Large intestine (tissue), 3 donors: ENCODE measurements around the gene SMOC2. TPM values are rescaled to one million over a fixed set of nuclear protein-coding genes. Genes with fewer than 3 reads are reported as not detected.

Experiments
- DNase-seq, 2 donors: peaks; one replicate each; pipeline versions ENCODE4 v3.0.0 to v3.0.0-alpha.2; 2013
- H3K27ac ChIP-seq: one replicate; pipeline ENCODE4 v1.5.1; 2013; ENCODE audit warnings: low read length
- H3K27me3 ChIP-seq: 2 replicates; pipeline ENCODE4 v1.6.1; 2013; ENCODE audit warnings: low read length; ENCODE audit not compliant: control insufficient read depth, insufficient read depth
- H3K36me3 ChIP-seq: 2 replicates; pipeline ENCODE4 v1.6.1; 2013; ENCODE audit warnings: low read length; ENCODE audit not compliant: control insufficient read depth, insufficient read depth
- H3K4me1 ChIP-seq: one replicate; pipeline ENCODE4 v1.6.1; 2013; ENCODE audit warnings: low read length; ENCODE audit not compliant: control insufficient read depth, insufficient read depth
- H3K4me3 ChIP-seq: one replicate; pipeline ENCODE4 v1.5.1; 2013; ENCODE audit warnings: low read length
- H3K9me3 ChIP-seq: one replicate; pipeline ENCODE4 v1.6.1; 2013; ENCODE audit warnings: mild to moderate bottlenecking, low read depth, low read length, moderate library complexity; ENCODE audit not compliant: control insufficient read depth
- WGBS: methylation state at CpG from one replicate; pipeline ENCODE4 v1.1.5; 2013; ENCODE audit warnings: low lambda C conversion rate; ENCODE audit not compliant: insufficient coverage; 5-methylcytosine and 5-hydroxymethylcytosine counted together
- polyA plus RNA-seq: library from polyadenylated mRNA; unstranded; fragments of 120-200 nt; gene quantifications from one replicate; pipeline ENCODE4 v1.2.1, GENCODE V29; 2013

The SMOC2 gene
- polyA plus RNA-seq, 1 donor: 15.9 TPM

GRCh38 chr6:168485818-168486217 lies 44.8 kb downstream of the SMOC2 start:
- no CpG with 5 or more reads among the region's 5 CpGs for WGBS
- no peak overlapping the region for H3K4me3 ChIP-seq
- no peaks in the 10 kb centered on the region for H3K9me3 ChIP-seq
- peaks cover 7% of the 10 kb centered on the region for H3K27me3 ChIP-seq
- H3K27ac ChIP-seq: no peak overlapping the region
- H3K36me3 ChIP-seq: no peaks in the 10 kb centered on the region
- H3K4me1 ChIP-seq: no peaks in the 10 kb centered on the region
- no peak for DNase-seq

GRCh38 chr6:168490757-168491156 lies 49.8 kb downstream of the SMOC2 start:
- Histone ChIP-seq H3K9me3 (no peaks in the 10 kb centered on the region), H3K36me3 (no peaks in the 10 kb centered on the region), H3K27me3 (peaks cover 23% of the 10 kb centered on the region), H3K4me1 (no peaks in the 10 kb centered on the region), H3K4me3 (no peak overlapping the region), H3K27ac (no peak overlapping the region)
- no CpG with 5 or more reads among the region's 8 CpGs for WGBS
- no peak for DNase-seq

GRCh38 chr6:168493976-168494375 lies 53.0 kb downstream of the SMOC2 start:
- Histone ChIP-seq H3K36me3 (no peaks in the 10 kb centered on the region), H3K4me1 (no peaks in the 10 kb centered on the region), H3K27me3 (peaks cover 42% of the 10 kb centered on the region), H3K9me3 (no peaks in the 10 kb centered on the region), H3K4me3 (no peak overlapping the region), H3K27ac (no peak overlapping the region)
- DNase-seq: no peak
- no CpG with 5 or more reads among the region's 6 CpGs for WGBS

- no peak overlapping the region for H3K27ac ChIP-seq
- no peak overlapping the region for H3K4me3 ChIP-seq
- peaks cover 44% of the 10 kb centered on the region for H3K27me3 ChIP-seq
- DNase-seq: no peak
- H3K4me1 ChIP-seq: no peaks in the 10 kb centered on the region
- no CpG with 5 or more reads among the region's 8 CpGs for WGBS
- no peaks in the 10 kb centered on the region for H3K9me3 ChIP-seq
- no peaks in the 10 kb centered on the region for H3K36me3 ChIP-seq
Observed at GRCh38 chr6:168494726-168495125, 53.7 kb downstream of the SMOC2 start.

GRCh38 chr6:168495133-168495532 lies 54.1 kb downstream of the SMOC2 start:
- no peak for DNase-seq
- Histone ChIP-seq H3K36me3 (no peaks in the 10 kb centered on the region), H3K27me3 (peaks cover 47% of the 10 kb centered on the region), H3K9me3 (no peaks in the 10 kb centered on the region), H3K27ac (no peak overlapping the region), H3K4me1 (no peaks in the 10 kb centered on the region), H3K4me3 (no peak overlapping the region)
- no CpG with 5 or more reads among the region's 13 CpGs for WGBS

- no peaks in the 10 kb centered on the region for H3K4me1 ChIP-seq
- peaks cover 52% of the 10 kb centered on the region for H3K27me3 ChIP-seq
- no peaks in the 10 kb centered on the region for H3K36me3 ChIP-seq
- no peak overlapping the region for H3K27ac ChIP-seq
- 100% methylated on average over 2 of the region's 16 CpGs for WGBS
- H3K4me3 ChIP-seq: no peak overlapping the region
- no peak for DNase-seq
- no peaks in the 10 kb centered on the region for H3K9me3 ChIP-seq
Observed at GRCh38 chr6:168495636-168496035, 54.7 kb downstream of the SMOC2 start.

GRCh38 chr6:168496139-168496996 lies 55.4 kb downstream of the SMOC2 start:
- Histone ChIP-seq H3K27ac (no peak overlapping the region), H3K9me3 (no peaks in the 10 kb centered on the region), H3K36me3 (no peaks in the 10 kb centered on the region), H3K4me3 (no peak overlapping the region), H3K4me1 (no peaks in the 10 kb centered on the region), H3K27me3 (peaks cover 58% of the 10 kb centered on the region)
- WGBS: 100% methylated on average over 1 of the region's 24 CpGs
- DNase-seq: peak in 1 of 2 donors; percentile 4

- no peak for DNase-seq
- H3K9me3 ChIP-seq: no peaks in the 10 kb centered on the region
- H3K27me3 ChIP-seq: peaks cover 62% of the 10 kb centered on the region
- H3K4me1 ChIP-seq: no peaks in the 10 kb centered on the region
- H3K4me3 ChIP-seq: no peak overlapping the region
- no CpG with 5 or more reads among the region's 10 CpGs for WGBS
- no peak overlapping the region for H3K27ac ChIP-seq
- H3K36me3 ChIP-seq: no peaks in the 10 kb centered on the region
Observed at GRCh38 chr6:168496997-168497331, 56.0 kb downstream of the SMOC2 start.

- Histone ChIP-seq H3K9me3 (no peaks in the 10 kb centered on the region), H3K36me3 (no peaks in the 10 kb centered on the region), H3K27me3 (peaks cover 66% of the 10 kb centered on the region), H3K4me1 (no peaks in the 10 kb centered on the region), H3K4me3 (no peak overlapping the region), H3K27ac (no peak overlapping the region)
- no peak for DNase-seq
- WGBS: no CpG with 5 or more reads among the region's 15 CpGs
Observed at GRCh38 chr6:168497381-168497780, 56.4 kb downstream of the SMOC2 start.

GRCh38 chr6:168498161-168498843 lies 57.3 kb downstream of the SMOC2 start:
- Histone ChIP-seq H3K4me3 (no peak overlapping the region), H3K36me3 (no peaks in the 10 kb centered on the region), H3K4me1 (no peaks in the 10 kb centered on the region), H3K27ac (no peak overlapping the region), H3K9me3 (no peaks in the 10 kb centered on the region), H3K27me3 (peaks cover 67% of the 10 kb centered on the region)
- no CpG with 5 or more reads among the region's 14 CpGs for WGBS
- no peak for DNase-seq
